Skin of body (tissue), 2 donors: ENCODE measurements around the gene PRMT1. TPM values are rescaled to one million over a fixed set of nuclear protein-coding genes. Genes with fewer than 3 reads are reported as not detected.
A peak's percentile ranks its signal among the peaks of the same experiment; 100 is the strongest.

Experiments
- DNase-seq: peaks from one replicate; lab custom pipeline; 2025; lab: John Stamatoyannopoulos, UW
- total RNA-seq: library from RNA; depleted of rRNA; stranded (reverse); fragments of >200 nt; gene quantifications from one replicate; pipeline ENCODE4 v1.2.3, GENCODE V29; 2014

PRMT1 gene
- total RNA-seq, 1 donor from 2014 or later: 129 TPM

DNA sequence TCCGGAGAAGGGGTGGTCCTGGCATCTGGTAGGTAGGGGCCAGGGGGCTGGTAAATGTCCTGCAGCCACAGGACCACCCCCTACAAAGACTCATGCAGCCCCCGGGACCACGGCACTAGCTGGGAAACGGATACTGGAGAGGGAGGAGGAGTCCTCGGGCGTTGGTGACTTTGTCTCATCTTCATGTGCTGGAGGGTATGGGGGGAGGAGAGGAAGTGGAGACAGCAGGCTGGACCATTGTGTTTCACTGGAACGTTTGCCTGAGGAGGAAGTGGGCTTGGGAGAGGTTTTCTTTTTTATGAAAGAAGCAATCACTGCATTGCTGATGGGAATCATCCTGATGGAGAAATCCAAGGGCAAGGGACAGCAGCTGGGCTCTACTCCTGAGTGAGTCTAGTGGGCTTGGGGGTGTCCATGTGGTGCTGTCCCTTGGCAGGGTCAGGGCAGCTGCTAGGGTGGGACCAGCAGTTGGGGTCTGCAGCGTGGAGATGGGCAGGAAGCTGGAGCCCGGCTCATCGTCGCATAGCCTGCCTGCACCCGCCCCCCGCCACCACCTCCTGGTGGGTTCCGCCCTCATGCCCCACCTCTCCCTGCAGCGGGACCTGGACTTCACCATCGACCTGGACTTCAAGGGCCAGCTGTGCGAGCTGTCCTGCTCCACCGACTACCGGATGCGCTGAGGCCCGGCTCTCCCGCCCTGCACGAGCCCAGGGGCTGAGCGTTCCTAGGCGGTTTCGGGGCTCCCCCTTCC is 10.7 kb downstream of the PRMT1 start:
- DNase-seq: no peak

DNA sequence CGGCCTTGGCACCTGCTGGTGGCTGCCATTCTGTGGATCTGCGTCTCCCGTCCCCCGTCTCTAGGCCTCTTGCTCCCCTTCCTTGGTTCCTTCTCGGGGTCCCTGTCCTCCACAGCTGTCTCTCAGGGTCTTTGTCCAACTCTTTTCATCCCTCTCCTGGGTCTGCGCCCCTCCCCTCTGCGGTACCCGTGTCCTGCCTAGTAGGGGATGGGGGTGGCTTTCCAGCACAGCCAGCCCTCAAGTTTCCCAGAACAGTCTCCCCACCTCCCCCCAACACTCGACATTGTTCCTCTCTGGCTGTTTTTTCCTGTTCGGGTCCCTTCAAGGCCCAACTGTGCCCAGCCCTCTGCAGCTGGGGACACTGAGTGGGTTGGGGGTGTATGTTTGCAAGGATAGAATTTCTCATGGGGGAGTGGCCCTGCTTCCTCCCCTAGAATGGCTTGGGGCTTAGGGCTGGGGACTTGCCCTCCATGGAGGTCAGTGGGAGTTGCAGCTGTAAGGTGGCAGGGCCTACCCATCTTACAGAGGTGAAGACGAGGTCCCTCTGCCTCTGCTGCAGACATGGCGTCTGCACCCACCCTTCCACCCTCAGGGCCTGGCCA is 11.6 kb downstream of the PRMT1 start:
- DNase-seq: no peak

DNA sequence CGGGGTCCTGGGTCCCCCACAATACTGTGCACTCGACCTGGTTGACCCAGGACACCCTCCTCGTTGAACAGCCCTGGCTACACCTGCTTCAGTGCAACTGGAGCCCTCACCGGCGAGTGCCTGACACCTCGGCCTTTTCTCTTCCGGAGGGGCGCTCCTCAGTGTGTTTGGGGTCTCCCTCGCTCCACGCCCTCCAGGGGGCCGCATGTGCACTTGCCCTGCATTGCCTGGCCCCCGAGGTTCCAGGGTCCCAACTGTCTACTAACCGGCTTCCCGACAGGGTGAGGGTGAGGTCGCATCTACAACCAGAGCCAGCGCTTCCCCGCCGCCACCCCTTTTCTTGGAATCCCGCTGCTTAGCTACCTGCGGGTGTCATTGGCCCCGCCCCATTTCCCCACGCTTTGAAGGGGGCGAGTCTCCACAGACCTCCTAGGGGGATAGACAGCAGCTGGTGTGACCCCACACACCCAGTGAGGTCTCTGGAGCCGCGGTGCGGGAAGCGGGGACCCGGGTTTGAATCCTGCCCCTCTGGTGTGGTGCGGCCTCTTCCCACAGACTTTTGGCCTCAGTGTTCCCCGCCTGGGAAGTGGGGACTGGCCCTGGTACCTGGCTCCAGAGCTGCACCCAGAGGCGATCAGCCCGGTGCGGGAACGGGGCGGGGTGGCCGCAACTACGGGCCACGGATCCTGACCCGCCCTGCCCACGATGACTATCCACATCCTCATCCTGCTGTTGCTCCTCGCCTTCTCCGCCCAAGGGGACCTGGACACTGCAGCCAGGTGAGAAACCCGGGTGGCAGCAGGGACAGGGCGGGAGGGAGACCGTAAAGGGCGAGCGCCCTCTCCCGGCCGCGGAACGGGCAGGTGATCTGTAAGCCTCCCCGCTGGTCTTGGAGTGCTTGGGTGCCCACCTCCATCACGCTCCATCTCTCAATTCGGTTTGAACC is 12.3 kb downstream of the PRMT1 start, which contains the start of gene ADM5:
ADM5 (plus strand) TSS at position 462 of the 946 bp plus-strand sequence; CDS start at position 706, 244 bp downstream.
- DNase-seq: no peak

DNA sequence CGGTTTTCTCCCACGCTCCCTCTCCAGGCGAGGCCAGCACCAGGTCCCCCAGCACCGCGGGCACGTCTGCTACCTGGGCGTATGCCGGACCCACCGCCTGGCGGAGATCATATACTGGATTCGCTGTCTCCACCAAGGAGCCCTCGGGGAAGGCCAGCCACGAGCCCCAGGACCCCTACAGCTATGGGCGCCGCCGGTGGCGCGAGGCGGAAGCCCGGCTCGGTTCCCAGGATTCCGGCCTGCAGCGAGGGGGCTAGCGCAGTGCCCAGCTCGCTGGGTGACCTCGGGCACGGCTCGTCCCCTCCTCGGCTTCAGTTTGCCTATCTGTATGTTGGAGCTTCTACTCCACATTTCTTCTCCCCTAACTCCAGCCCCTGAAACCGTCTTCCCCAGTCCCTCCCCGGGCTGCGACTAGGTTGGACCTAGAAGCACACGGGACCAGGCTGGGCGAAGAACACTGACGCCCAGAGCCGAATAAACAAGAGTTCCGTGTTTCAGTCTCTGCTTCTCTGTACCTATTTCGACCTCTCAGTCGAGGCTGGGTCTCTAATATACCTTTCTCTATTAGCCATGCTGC is 13.1 kb downstream of the PRMT1 start:
- DNase-seq: no peak

DNA sequence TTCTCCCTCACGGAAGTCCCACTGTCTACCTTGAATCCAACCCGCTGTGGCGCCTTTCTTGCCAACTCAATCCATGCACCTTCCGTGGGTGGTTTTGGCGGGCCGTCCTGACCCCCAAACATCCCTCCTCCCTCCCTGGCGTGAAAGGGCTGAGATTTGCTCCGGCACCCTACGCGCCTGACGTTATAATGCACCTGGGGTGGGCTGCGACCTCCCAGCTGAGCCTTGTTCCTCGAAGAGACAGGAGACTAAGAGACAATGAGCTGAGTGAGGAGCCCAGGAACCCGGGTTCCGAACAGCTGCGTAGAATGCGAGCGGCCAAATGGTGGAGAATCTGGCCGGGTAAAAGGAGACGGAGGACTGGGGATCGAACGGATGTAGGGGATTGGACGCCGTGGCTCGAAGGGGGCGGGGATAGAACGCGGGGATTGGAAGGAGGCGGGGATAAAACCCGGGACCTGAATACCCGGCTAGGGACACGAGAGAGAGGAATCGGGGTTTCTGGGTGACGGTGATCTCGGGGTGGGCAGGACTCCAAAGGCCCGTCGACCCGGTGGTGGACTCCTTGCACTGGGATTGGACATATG is 13.7 kb downstream of the PRMT1 start, which contains the start of gene CPT1C:
CPT1C (plus strand) TSS at position 461 of the 587 bp plus-strand sequence. CDS start 1,137 bp downstream, outside the sequence.
- DNase-seq: no peak

DNA sequence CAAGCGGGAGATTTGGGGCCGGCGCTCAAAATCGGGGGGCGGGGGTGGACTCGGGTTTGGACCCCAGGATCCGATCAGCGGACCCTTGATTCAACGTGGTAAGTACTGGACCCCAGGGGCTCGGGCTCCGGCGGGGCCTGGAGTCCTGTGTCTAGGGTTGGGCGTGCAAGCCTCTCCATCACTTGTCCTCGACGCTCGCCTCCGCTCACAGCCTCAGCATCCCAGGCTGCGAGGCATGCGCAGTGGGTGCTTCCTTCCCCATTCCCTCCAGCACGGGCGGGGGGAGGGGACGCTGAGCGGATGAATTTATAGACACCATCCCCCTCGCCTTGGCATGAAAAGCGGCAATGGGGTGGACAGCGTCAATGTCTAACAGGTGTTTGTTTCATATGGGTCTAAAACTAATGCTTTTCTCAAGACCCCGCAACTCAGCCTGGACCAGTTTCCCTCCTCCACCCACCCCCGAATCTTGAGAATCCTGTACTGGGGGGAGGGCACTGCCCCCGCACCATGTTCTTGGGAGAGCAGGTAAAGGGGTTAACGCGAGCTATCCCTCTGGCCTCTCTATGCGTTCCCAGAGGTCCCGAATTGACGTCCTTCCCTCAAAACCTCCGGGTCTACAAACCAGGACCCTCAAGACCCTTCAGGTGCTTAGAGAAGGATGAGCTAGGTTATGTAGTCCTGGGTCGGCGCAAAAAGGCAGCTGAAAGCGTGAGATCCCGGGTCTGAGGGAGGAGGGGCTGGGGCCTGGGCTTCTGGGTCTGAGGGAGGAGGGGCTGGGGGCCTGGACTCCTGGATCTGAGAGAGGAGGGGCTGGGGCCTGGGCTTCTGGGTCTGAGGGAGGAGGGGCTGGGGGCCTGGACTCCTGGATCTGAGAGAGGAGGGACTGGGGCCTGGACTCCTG is 14.4 kb downstream of the PRMT1 start:
- peak; percentile 34 for DNase-seq

DNA sequence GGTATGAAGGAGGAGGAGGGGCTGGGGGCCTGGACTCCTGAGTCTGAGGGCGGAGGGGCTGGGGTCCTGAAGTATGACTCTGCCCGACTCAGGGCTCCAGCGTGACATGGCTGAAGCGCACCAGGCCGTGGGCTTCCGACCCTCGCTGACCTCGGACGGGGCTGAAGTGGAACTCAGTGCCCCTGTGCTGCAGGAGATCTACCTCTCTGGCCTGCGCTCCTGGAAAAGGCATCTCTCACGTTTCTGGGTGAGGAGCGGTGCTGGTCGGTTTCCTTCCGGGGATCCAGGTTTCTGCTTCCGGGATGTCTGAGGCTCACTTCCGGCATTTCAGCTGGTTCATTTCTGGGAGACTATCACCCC is 15.1 kb downstream of the PRMT1 start:
- DNase-seq: no peak

DNA sequence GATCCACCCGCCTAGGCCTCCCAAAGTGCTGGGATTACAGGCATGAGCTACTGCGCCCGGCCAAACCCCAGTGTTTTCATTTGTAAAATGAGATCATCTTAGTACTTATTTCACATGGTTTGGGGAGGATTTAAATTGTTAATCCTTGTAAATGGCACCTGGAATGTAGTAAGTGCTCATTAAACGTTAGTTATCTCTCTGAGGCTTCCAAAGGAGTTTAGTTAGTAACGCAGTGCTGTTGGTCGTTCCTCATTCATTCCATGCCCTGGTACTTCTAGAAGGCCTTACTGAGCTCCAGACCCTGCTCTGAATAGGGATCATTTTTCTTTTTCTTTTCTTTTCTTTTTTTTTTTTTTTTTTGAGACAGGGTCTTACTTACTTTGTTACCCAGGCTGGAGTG is 19.0 kb downstream of the PRMT1 start:
- DNase-seq: no peak

DNA sequence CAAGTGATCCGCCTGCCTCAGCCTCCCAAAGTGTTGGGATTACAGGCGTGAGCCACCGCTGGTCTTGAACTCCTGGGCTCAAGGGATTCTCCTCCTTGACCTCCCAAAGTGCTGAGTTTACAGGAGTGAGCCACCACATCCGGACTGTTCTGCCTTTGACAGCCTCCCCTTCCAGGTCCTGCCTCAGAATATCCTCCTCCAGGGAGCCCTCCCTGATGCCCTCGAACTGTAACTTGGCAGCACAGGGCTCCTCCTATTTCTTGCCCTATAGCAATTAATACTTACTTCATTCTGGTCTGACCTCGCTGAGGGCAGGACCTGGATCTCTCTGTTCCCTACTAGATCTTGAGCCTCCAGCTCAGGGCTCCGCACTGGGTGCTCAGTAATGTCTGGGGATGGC is 19.8 kb downstream of the PRMT1 start:
- no peak for DNase-seq

DNA sequence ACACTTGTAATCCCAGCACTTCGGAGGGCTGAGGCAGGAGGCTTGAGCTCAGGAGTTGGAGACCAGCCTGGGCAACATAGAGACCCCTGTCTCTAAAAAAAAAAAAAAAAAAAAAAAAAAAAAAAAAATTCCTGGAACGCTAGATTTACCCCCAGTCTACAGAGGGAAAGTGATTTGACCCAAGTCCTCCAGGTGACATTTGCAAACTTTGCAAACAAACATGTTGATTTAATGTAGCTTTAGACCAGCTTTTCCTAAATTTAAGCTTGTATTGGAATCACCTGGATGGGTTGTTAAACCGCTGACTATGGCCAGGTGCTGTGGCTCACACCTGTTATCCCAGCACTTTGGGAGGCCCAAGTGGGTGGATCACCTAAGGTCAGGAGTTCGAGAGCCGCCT is 22.3 kb downstream of the PRMT1 start:
- no peak for DNase-seq

DNA sequence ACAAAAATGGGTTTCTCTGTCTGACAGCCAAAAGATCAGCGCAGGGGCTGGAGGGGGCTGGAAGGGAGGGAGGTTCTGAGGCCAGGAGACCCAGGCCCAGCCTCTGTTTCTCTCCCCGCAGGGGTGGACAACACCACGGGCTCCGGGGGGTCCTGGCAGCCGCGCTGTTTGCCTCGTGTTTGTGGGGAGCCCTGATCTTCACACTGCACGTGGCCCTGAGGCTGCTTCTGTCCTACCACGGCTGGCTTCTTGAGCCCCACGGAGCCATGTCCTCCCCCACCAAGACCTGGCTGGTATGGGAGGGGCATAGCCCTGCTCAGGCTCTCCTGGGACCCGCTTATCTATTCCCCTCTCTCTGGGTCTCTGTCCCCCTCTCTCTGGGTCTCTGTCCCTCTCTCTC is 23.5 kb downstream of the PRMT1 start:
- DNase-seq: no peak

DNA sequence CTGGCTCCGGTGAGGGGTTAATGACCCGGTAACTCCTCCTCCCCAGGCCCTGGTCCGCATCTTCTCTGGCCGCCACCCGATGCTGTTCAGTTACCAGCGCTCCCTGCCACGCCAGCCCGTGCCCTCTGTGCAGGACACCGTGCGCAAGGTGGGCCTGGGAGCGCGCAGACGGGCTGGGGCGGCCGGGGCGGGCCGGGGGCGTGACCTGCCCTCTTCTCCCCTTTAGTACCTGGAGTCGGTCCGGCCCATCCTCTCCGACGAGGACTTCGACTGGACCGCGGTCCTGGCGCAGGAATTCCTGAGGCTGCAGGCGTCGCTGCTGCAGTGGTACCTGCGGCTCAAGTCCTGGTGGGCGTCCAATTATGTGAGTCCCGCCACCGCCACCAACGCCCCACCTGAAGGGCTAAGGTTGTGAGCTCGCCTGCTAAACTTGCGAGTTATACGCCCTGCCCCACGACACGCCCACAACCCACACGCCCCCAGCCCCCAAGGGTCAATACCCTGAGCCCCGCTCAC is 24.3 kb downstream of the PRMT1 start:
- DNase-seq: no peak

DNA sequence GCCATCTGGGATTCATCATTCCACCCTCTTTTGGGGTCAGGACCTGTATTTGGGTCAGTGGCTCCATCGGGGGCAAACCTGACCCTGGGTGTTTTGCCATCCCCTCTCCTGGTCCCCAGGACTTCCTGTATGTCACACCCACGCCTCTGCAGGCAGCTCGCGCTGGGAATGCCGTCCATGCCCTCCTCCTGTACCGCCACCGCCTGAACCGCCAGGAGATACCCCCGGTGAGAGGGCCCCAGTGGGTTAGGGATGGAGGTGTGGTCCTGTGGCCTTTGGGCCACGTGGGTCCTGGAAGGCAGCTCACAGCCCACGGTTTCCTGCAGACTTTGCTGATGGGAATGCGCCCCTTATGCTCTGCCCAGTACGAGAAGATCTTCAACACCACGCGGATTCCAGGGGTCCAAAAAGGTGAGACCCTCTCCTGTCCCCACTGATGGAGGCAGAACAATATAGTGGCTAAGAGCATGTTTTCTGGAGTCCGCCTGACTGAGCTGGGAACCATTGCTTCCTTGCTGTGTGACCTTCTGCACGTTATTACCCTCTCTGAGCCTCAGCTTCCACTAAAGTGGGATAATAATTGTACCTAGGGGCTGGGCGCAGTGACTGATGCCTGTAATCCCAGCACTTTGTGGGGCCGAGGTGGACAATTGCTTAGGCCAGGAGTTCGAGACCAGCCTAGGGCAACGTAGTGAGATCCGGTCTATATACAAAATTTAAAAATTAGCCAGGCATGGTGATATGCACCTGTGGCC is 28.0 kb downstream of the PRMT1 start:
- DNase-seq: no peak

DNA sequence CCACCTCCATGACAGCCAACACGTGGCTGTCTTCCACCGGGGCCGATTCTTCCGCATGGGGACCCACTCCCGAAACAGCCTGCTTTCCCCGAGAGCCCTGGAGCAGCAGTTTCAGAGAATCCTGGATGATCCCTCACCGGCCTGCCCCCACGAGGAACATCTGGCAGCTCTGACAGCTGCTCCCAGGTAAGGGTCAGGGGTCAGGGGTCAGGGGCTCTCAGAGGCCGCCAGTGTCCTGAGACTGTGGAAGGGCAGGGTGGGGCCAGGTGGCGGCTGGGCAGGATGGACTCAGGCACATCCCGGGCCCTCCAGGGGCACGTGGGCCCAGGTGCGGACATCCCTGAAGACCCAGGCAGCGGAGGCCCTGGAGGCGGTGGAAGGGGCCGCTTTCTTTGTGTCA is 28.8 kb downstream of the PRMT1 start:
- no peak for DNase-seq

DNA sequence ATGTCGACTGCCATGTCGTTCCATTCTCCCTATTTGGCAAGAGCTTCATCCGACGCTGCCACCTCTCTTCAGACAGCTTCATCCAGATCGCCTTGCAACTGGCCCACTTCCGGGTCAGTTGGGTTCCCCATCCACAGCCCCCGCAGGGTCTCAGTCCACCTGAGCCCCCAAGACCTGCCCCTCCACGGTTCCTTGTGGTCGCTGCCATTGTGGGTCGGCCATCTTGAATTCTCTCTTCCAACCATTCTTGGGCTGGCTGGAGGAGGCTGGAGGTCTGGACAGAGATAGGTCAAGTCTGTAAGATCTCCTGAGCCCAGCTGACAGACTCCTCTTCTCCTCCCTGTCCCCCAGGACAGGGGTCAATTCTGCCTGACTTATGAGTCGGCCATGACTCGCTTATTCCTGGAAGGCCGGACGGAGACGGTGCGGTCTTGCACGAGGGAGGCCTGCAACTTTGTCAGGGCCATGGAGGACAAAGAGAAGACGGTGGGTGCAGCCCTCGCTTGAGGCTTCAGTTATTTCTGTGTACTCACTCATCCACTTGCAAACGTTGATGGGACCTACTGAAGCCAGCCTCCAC is 33.4 kb downstream of the PRMT1 start:
- DNase-seq: no peak

DNA sequence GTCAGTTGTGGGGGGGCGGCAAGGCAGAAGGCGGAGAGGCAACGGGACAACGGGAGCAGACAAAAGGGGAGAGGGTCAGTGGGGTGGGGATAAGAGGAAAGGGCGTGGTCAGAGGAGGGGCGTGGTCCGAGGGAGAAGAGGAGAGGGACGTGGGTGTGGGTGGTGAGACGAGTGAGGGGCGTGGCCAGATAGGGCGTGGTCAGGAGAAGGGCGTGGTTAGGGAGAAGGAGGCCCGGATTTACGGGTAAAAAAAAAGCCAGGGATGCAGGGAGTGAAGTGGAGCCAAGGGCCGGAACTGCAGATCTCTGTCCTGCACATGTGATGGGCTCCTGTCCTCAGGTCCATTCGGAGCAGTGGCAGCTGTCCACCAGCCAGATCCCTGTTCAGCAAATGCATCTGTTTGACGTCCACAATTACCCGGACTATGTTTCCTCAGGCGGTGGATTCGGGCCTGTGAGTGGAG is 35.4 kb downstream of the PRMT1 start:
- no peak for DNase-seq

DNA sequence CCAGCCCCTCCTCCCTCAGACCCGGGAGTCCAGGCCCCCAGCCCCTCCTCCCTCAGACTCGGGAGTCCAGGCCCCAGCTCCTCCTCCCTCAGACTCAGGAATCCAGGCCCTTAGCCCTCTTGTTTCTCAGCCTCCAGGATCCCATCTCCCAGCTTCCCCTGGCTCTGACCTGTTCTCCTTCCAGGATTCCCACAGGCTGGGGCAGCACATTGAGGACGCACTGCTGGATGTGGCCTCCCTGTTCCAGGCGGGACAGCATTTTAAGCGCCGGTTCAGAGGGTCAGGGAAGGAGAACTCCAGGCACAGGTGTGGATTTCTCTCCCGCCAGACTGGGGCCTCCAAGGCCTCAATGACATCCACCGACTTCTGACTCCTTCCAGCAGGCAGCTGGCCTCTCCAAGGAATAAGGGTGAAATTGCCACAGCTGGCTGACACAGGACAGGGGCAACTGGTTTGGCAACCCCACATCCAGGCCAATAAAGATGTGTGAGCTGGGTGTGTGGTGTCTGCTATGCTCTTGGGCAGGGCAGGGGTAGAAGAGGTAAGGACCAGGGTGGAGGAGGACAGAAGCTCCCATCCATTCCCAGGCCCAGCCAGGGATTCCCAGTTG is 36.3 kb downstream of the PRMT1 start:
- no peak for DNase-seq

DNA sequence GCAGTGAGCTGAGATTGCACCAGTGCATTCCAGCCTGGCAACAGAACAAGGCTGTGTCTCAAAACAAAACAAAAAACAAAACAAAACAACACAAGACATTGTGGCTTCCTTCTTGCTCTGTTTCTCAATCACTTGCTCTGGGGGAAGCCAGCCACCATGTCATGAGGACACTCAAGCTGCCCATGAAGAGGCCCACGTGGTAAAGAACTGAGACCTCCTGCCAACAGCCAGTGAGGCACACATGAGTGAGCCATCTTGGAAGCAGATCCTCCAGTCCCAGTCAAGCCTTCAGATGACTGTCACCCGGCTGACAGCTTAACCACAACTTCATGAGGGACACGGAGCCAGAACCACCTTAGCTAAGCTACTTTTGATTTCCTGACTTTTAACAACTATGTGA is 39.1 kb downstream of the PRMT1 start:
- DNase-seq: no peak
